ENCODE data around the gene HSD3B7.

Gene HSD3B7

GRCh38 chr16:30947859-30948666 lies 36.9 kb upstream of the HSD3B7 start:
- TF ChIP-seq, protein P1, sequence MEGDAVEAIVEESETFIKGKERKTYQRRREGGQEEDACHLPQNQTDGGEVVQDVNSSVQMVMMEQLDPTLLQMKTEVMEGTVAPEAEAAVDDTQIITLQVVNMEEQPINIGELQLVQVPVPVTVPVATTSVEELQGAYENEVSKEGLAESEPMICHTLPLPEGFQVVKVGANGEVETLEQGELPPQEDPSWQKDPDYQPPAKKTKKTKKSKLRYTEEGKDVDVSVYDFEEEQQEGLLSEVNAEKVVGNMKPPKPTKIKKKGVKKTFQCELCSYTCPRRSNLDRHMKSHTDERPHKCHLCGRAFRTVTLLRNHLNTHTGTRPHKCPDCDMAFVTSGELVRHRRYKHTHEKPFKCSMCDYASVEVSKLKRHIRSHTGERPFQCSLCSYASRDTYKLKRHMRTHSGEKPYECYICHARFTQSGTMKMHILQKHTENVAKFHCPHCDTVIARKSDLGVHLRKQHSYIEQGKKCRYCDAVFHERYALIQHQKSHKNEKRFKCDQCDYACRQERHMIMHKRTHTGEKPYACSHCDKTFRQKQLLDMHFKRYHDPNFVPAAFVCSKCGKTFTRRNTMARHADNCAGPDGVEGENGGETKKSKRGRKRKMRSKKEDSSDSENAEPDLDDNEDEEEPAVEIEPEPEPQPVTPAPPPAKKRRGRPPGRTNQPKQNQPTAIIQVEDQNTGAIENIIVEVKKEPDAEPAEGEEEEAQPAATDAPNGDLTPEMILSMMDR (IDR thresholded peaks at IDR 0.05): no peak

GRCh38 chr16:30948667-30949649 lies 36.0 kb upstream of the HSD3B7 start, which contains the start of gene ORAI3:
TSS of gene ORAI3 (plus strand) at chr16:30949068. CDS start at chr16:30949290, 222 bp downstream.
- TF ChIP-seq, protein P1 (IDR thresholded peaks at IDR 0.05): no peak

- TF ChIP-seq, protein P1 (IDR thresholded peaks at IDR 0.05): no peak
Observed at GRCh38 chr16:30949650-30950515, 35.1 kb upstream of the HSD3B7 start.

GRCh38 chr16:30950516-30951065 lies 34.4 kb upstream of the HSD3B7 start:
- TF ChIP-seq, protein P1 (IDR thresholded peaks at IDR 0.05): no peak

- TF ChIP-seq, protein P1 (IDR thresholded peaks at IDR 0.05): no peak
Observed at GRCh38 chr16:30951193-30951592, 33.8 kb upstream of the HSD3B7 start.

- TF ChIP-seq, protein P1 (IDR thresholded peaks at IDR 0.05): no peak
Observed at GRCh38 chr16:30951750-30952149, 33.3 kb upstream of the HSD3B7 start.

Measured in LNCAP (cell line).